HEK293 (cell line): ENCODE data around the gene NCOA3.

Experiments
- CTCF ChIA-PET: fragments of 350-600 bp; formaldehyde crosslinking; extraction: SDS; loops from one replicate; lab custom pipeline; 2021; ENCODE audit warnings: antibody characterized with exemption; lab: Yijun Ruan, JAX
- POLR2A ChIA-PET: fragments of 300-600 bp; formaldehyde crosslinking; extraction: SDS; loops from one replicate; lab custom pipeline; 2020; ENCODE audit warnings: antibody characterized with exemption, inconsistent platforms; lab: Yijun Ruan, JAX
- H3K27ac ChIP-seq: fragments of 200-500 bp; sonication (Bioruptor generic); 2 replicates; pipeline ENCODE4 v1.5.1; 2014; ENCODE audit warnings: low read depth, low read length, control low read depth, inconsistent platforms; ENCODE audit errors: extremely low read depth
- H3K36me3 ChIP-seq, 2 experiments: fragments of 200-500 bp in 1 of 2; sonication (Bioruptor generic) in 1 of 2; 1 replicate in 1 of 2; 2 replicates in 1 of 2; pipeline ENCODE4 v1.5.1; 2014 to 2017; ENCODE audit warnings: inconsistent platforms in 2 of 2, low read length in 2 of 2; ENCODE audit not compliant: control insufficient read depth in 2 of 2, insufficient read depth in 1 of 2
- H3K4me1 ChIP-seq: fragments of 200-500 bp; sonication (Bioruptor generic); 2 replicates; pipeline ENCODE4 v1.5.1; 2014; ENCODE audit warnings: mild to moderate bottlenecking, low read length, inconsistent platforms; ENCODE audit not compliant: control insufficient read depth, insufficient read depth
- H3K4me3 ChIP-seq: 2 replicates; pipeline ENCODE4 v1.5.1; 2011; ENCODE audit warnings: low read depth, mild to moderate bottlenecking, control low read depth, low read length, moderate library complexity
- H3K9me3 ChIP-seq: fragments of 200-500 bp; sonication (Bioruptor generic); 2 replicates; pipeline ENCODE4 v1.5.1; 2014; ENCODE audit warnings: low read depth, low read length, inconsistent platforms; ENCODE audit not compliant: control insufficient read depth, insufficient read depth
- KLF17 ChIP-seq: fragments of 450-650 bp; formaldehyde crosslinking; IDR thresholded peaks from 2 replicates; pipeline ENCODE4 v1.5.1; 2016; ENCODE audit warnings: missing biosample characterization, missing genetic modification characterization
- PRDM6 ChIP-seq: fragments of 450-650 bp; formaldehyde crosslinking; IDR thresholded peaks from 2 replicates; pipeline ENCODE4 v1.5.1; 2017; ENCODE audit warnings: missing biosample characterization, missing genetic modification characterization
- ZBTB17 ChIP-seq: fragments of 450-650 bp; formaldehyde crosslinking; IDR thresholded peaks from 2 replicates; pipeline ENCODE4 v1.5.1; 2016; ENCODE audit warnings: missing biosample characterization, missing genetic modification characterization
- ZNF214 ChIP-seq: fragments of 450-650 bp; formaldehyde crosslinking; IDR thresholded peaks from 2 replicates; pipeline ENCODE4 v1.5.1; 2017; ENCODE audit warnings: missing biosample characterization, mild to moderate bottlenecking, missing genetic modification characterization, borderline replicate concordance
- ZNF239 ChIP-seq: fragments of 450-650 bp; formaldehyde crosslinking; IDR thresholded peaks from 2 replicates; pipeline ENCODE4 v1.5.1; 2016; ENCODE audit warnings: missing biosample characterization, missing genetic modification characterization
- ZNF302 ChIP-seq: fragments of 450-650 bp; formaldehyde crosslinking; IDR thresholded peaks from 2 replicates; pipeline ENCODE4 v1.5.1; 2016; ENCODE audit warnings: missing biosample characterization, missing genetic modification characterization, low read depth
- ZNF513 ChIP-seq: fragments of 450-650 bp; IDR thresholded peaks from 2 replicates; pipeline ENCODE4 v1.5.1; 2018; ENCODE audit warnings: missing biosample characterization, missing genetic modification characterization
- ZNF514 ChIP-seq: fragments of 450-650 bp; formaldehyde crosslinking; IDR thresholded peaks from 2 replicates; pipeline ENCODE4 v1.5.1; 2016; ENCODE audit warnings: missing biosample characterization, missing genetic modification characterization

The NCOA3 gene

GRCh38 chr20:47606983-47607613 lies 105.4 kb downstream of the NCOA3 start (continued):
- TF ChIP-seq PRDM6, result peak; percentile 27; the same call in 1 of the 2 replicates

GRCh38 chr20:47609001-47609400 lies 107.3 kb downstream of the NCOA3 start:
- Histone ChIP-seq H3K9me3 (no peaks in the 10 kb centered on the region), H3K27ac (no peak overlapping the region), H3K36me3 (no peaks in the 10 kb centered on the region), H3K4me3 (no peak overlapping the region), H3K4me1 (peaks cover 6% of the 10 kb centered on the region; the same call in 1 of the 2 replicates)
- CTCF ChIA-PET, result interaction anchor here (1.3 to 2.7 kb wide), 2 partner anchors 11 to 225 kb away, joined by 4 to 21 read pairs; no protein-coding TSS in a partner anchor
- POLR2A ChIA-PET, result interaction anchor here (2.6 kb wide), 1 partner anchor 107 kb away, joined by 12 read pairs; the partner anchor contains the start of gene NCOA3
- TF ChIP-seq ZNF513 (tag by site-specific recombination) (no peak), ZNF239 (tag by site-specific recombination) (no peak), ZNF214 (no peak), KLF17 (tag by site-specific recombination) (no peak)

- Histone ChIP-seq H3K9me3 (no peaks in the 10 kb centered on the region), H3K27ac (no peak overlapping the region), H3K4me1 (peaks cover 6% of the 10 kb centered on the region; the same call in 1 of the 2 replicates), H3K36me3 (no peaks in the 10 kb centered on the region), H3K4me3 (no peak overlapping the region)
- ChIA-PET POLR2A (interaction anchor here (2.6 kb wide), 1 partner anchor 108 kb away, joined by 12 read pairs; the partner anchor contains the start of gene NCOA3), CTCF (interaction anchor here (0.7 to 2.7 kb wide), 6 partner anchors 10 to 245 kb away, joined by 3 to 21 read pairs (median 4); no protein-coding TSS in a partner anchor)
- TF ChIP-seq ZNF302 (tag by site-specific recombination) (no peak), ZBTB17 (peak; percentile 47; the same call in 1 of the 2 replicates)
- TF ChIP-seq, all 188 proteins: peak for 1
Measured at GRCh38 chr20:47610247-47610944, 108.7 kb downstream of the NCOA3 start.

- POLR2A ChIA-PET, result interaction anchor here (1.3 to 2.6 kb wide), 2 partner anchors 11 to 109 kb away, joined by 5 to 12 read pairs; partner anchors contain the start of gene NCOA3
- Histone ChIP-seq H3K27ac (no peak overlapping the region), H3K36me3 (no peaks in the 10 kb centered on the region), H3K9me3 (no peaks in the 10 kb centered on the region)
- TF ChIP-seq ZNF514 (tag by site-specific recombination) (no peak), ZNF513 (tag by site-specific recombination) (no peak)
- TF ChIP-seq, all 188 proteins: peak for 0
- CTCF ChIA-PET, result interaction anchor here (1.0 to 2.7 kb wide), 3 partner anchors 9 to 227 kb away, joined by 3 to 21 read pairs (median 5); no protein-coding TSS in a partner anchor
- Histone ChIP-seq H3K4me1 (peaks cover 6% of the 10 kb centered on the region; the same call in 1 of the 2 replicates), H3K4me3 (no peak overlapping the region)
Measured at GRCh38 chr20:47610945-47611250, 109.2 kb downstream of the NCOA3 start.
